T47D (cell line): ENCODE measurements around the gene FNIP2.
"Not testable (repeated sequence)": the region's sequence is repeated elsewhere in the genome, so short reads cannot be mapped to it uniquely, and the experiment has no call there.

Source experiments
- DNase-seq, 2 experiments: peaks; one replicate each; pipeline versions ENCODE4 v3.0.0 to v3.0.0-alpha.2; 2011 to 2012; ENCODE audit warnings: low read depth in 1 of 2, low spot score in 1 of 2
- JUND ChIP-seq: IDR thresholded peaks from 2 replicates; pipeline ENCODE4 v1.6.1; 2012; ENCODE audit warnings: low read depth
- in situ Hi-C: cut with HindIII; loops from 2 replicates; pipeline ENCODE4 v1.10.0; 2016; ENCODE audit warnings: low sequenced_read_pairs, low pct_unique_long_range_greater_than_20kb

FNIP2 gene

DNA sequence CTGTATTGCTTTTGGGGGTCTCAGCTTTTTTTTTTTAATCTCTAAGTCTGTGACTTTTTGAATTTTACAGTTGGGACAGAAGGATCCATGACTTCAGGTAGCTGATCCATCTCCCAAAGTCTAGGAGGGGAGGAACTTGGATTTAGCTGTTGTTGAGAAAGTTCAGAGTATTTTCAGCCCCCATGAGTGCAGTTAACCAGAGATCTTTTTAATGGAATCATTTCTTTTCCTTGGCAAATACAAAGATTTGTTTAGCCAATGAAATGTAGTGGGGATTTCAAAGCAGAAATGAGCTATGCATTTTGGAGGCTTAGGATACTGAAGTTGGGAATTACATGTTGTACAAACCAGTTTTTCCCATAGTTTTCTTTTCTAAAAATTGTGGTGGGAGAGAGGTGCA is 18.1 kb downstream of the FNIP2 start:
- in situ Hi-C loops = no loop called here

DNA sequence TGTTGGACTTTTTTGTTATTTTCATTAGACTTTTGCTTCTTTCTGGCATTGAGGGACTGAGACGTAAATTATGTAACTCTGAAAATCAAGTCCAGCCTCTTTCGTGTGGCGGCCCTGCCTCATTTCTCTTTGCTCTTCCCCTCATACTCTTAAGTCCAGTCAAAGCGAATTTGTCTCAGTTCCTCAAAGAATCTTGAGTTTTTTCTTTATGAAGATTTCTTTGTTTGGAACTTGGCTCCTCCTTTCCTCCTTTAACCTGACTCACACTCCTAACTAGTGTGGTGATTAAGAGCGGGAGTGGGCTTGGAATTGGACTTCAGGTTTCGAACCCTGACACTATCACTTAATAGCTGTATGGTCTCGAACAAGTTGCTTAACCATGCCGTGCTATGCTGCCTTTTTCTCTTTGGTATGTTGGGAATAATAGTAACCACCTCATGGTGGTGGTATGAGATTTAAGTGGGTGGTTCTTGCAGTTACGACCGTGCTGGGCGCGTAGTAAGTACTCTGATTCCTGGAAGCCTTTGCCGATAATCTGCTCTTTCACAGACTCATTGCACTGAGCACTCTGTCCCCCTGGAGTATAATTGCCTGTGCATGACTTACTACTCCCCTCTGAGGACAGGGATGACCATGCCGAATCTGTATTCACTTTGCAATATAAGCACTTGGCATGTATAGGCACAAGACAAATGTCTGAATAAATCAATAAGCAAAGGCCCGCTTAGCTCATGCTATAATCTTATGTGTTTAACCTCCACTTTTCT is 19.1 kb downstream of the FNIP2 start:
- no peak for TF ChIP-seq JUND
- in situ Hi-C loops = no loop called here
- no peak for DNase-seq

More for the DNA sequence above, 18.1 kb downstream of the FNIP2 start:
- DNase-seq = no peak
- TF ChIP-seq JUND = no peak

DNA sequence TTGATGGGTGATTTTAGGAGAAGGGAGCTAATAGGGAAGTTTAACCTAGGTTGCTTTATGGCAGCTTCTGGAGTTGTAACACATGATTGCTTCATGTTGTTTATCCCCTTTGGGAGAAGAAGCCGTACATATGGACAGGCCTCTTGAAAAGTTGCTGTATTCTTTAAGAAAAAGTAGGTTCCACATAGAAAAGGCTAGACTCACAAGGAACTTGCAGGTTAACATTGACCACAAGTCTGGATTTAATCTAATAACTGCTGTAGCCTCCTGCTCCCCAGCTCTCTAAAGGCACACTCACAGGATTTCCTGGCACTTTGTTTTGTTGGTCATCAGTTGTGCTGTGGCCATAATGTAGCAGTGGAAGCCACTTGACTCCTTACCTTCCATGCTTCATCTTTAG is 19.7 kb downstream of the FNIP2 start:
- no peak for DNase-seq
- TF ChIP-seq JUND = no peak
- in situ Hi-C loops = no loop called here

DNA sequence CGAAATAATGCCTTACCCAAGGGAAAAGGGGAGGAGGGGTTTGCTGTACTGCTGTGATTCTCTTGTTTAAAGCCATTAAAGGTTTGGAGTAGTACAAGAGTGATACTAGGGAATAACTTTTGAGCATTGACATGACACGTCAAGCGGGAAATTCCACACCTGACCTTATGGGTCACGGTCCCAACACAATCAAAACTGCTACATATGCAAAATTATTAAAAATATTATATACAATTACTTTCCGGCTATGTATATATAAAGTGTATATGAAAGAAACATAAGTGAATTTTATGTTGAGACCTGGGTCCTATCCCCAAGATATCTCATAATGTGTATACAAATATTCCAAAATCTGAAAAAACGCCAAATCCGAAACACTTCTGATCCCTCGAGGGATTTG is 21.0 kb downstream of the FNIP2 start:
- no peak for DNase-seq
- in situ Hi-C loops = no loop called here
- no peak for TF ChIP-seq JUND

DNA sequence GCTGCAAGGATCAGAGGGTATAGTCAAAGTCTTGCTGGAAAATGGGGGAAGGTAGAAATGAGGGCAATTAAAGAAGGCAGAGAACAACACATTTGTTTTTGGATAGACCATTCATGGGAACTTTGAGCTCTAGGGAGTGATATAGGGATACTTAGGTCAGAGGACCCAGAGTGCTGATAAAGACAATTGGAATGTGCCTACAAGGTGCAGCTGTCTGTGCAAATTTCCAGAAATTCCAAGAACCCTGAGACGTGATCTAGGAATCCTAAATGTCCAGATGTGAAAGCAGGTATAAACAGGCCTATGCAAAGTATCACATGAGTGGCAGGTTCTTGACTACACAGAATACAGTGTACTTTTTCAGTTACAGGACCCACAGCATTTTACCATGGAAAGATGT is 24.2 kb downstream of the FNIP2 start:
- DNase-seq = no peak
- in situ Hi-C loops = no loop called here
- TF ChIP-seq JUND = no peak

DNA sequence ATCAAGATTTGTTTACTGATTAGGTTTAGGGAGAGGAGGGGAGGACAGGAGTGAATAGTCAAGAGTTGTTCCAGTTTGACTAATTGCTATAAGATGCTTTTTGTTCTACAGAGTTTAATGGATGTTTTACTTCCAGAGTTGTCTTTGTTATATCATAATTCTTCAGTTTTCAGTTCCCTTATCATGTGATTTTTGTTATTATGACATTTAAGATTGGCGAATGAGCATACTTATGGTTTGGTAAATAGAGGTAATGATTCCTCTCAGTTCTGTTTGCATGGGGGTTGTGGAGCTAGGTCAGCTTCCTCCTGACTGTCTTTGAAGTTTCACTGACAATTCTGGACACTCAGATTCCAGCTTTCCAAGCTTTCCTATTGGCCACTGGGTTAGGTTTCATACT is 24.6 kb downstream of the FNIP2 start:
- in situ Hi-C loops, DNase-seq: not testable (repeated sequence)

DNA sequence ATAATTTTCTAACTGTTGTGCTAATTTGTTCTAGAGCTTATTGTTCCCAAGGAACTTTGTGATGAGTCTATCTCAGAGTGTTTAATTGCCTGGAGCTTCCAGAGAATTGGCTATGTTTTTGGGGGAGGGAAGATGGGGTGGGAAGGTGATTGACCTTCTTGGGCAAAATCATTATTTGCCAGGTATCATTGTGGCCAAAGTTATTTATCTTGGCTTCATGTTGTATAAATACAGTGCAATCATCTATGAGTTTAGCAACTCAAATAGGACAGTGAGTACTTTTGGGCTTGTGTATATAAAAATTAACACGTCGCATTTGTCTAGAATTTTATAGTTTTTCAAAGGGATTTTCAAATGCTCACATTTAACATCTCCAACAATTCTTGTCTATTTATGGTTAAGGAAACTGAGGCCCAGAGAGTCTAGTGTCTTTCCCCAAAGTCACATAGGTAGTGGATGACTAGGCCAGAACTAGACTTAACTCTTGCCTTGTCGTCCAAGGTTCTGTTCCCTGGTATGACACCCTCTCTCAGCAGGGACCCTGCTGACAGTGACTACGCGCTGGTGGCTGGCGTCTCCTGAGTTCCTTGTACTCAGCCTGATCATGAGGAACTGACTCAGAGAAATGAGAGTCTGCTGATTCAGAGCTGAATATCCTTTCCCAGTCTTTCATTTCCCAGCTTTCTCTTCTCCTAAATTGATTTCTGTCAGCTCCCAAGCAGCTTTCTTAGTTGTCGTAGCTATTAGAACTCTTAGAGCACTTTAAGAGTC is 27.7 kb downstream of the FNIP2 start:
- in situ Hi-C loops = no loop called here
- no peak for DNase-seq
- no peak for TF ChIP-seq JUND

DNA sequence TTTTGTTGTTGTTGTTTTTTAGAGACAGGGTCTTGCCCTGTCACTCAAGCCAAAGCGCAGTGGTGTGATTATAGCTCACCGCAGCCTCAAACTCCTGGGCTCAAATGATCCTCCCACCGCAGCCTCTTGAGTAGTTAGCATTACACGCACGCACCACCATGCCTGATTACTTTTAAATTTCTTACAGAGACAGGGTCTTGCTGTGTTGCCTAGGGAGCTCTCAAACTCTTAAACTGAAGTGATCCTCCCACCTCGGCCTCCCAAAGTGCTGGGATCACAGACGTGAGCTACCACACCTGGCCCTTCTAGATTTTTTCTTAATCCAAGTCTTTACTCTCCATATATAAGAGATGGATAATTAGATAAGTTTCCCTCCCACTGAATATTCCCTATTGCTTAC is 29.2 kb downstream of the FNIP2 start:
- no peak for TF ChIP-seq JUND
- DNase-seq = no peak
- in situ Hi-C loops = no loop called here

DNA sequence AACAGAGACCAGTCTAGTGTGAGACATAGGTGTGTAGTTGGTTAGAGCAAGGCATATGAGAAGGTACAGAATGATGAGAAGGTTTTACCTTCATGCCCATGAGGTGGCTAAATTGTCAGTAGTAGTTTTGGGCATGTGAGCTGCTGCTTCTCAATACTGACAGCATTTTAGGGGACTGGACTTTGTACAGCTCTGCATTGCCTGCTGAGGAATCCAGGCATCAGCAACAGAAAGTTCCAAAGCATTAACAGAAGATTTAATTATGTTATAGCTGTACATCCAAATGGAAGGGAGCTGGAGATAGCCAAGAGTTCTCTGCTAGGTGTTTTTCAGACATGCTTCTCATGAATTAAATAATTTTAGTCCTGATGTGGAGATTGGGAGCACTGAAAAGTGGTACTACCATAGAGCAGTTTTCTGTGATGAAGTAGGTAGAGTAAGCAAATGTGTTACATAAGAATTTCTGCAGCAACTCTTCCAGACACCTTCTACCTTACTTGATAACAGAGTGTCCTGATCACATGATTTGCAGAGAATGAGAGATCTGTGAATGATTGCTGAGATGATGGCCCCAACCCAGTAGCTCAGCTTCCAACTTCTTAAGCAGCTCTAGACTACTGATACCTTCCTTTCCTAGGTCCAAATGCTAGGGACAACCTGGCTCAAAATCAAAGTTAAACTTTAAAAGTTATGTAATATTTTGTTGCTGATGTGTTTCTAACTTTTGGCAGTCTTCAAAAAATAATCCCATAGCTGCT is 30.4 kb downstream of the FNIP2 start:
- DNase-seq = no peak
- in situ Hi-C loops = no loop called here
- no peak for TF ChIP-seq JUND

DNA sequence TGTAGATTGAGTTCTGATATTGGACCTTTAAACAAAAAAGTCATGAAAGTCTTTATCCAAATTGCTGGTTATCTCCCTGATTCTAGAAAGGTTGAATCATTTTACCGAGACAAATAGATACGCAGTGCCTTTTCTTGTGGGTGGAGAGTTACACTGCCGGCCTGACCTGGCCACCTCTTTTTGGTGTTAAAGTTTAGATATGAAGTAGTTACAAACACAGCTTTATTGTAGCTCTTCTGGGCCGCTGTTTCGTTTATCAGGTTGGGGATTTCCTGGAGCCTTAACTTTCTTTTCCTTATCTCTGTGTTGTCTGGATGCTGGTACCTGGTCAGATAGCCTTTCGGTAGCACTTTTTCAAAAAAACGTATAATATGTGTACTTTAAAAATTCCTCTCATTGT is 31.0 kb downstream of the FNIP2 start:
- in situ Hi-C loops = no loop called here
- DNase-seq = no peak
- no peak for TF ChIP-seq JUND

DNA sequence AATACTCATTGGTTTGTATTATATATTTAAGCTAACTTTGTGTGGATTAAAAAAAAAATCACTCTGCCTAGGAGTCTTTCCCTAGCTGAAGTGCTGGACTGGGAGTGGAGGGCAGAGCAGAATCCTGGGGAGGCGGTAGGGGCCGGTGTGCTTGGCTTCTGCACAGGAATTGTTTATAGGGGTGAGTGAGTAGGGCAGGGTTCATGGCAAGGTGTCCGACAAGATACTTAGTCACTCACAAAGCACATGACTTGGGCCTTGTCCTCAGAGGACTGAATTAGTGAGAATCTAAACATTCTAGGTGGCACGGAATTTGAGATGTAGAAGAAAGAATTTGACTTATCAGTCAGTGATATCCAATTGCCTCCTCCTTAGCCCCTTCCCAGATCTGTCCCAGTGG is 32.2 kb downstream of the FNIP2 start:
- in situ Hi-C loops = no loop called here
- no peak for DNase-seq
- TF ChIP-seq JUND = no peak

DNA sequence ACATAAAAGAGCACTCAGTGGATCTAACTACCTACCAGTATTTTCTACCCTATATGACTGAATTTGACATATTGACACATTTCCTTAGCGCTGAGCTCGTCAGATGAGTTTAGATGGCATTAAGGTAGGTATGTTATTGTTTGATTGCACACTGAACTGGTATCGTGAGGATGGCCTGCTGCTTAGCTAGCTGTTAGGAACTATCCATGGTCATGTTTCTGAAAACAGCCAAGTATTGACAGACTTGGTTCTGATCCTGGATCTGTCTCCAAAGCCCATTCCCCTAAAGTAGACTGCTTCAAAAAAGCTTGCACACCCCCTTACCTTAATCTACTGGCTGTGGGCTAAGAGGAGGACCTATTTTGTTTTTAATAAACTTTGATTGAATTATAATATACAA is 32.9 kb downstream of the FNIP2 start:
- in situ Hi-C loops = no loop called here
- TF ChIP-seq JUND = no peak

DNA sequence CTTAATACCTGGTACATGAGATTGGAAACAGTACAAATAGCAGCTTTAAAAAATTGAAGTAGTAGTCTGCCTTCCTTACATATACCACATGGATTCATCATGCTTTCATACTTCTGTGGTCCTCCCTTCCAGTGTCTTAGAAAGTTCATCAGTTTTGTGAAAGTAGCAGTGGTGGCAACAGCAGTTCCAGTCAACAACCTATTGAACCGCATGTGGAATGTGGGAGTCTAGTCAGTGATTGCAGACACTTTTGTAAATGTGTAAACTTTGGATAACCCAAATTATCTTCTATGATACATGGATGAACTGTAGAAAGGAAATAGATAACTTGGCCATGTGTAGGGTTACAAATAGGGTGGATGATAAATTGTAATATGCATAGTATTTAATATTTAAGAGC is 34.1 kb downstream of the FNIP2 start:
- no peak for DNase-seq
- in situ Hi-C loops = no loop called here
- TF ChIP-seq JUND = no peak

More for the DNA sequence above, 32.9 kb downstream of the FNIP2 start:
- DNase-seq = no peak
